PC-9 (cell line): ENCODE measurements around the gene CPNE4.

ENCODE experiments used
- CTCF ChIP-seq: fragments of 200-600 bp; sonication (generic); conservative IDR thresholded peaks from 2 replicates; pipeline ENCODE4 v1.6.1; 2017; ENCODE audit warnings: mixed run types, antibody characterized with exemption, mild to moderate bottlenecking, moderate library complexity
- EZH2 ChIP-seq: fragments of 200-600 bp; sonication (generic); IDR thresholded peaks from 2 replicates; pipeline ENCODE4 v1.8.0; 2017; ENCODE audit warnings: antibody characterized with exemption, low read depth

DNA sequence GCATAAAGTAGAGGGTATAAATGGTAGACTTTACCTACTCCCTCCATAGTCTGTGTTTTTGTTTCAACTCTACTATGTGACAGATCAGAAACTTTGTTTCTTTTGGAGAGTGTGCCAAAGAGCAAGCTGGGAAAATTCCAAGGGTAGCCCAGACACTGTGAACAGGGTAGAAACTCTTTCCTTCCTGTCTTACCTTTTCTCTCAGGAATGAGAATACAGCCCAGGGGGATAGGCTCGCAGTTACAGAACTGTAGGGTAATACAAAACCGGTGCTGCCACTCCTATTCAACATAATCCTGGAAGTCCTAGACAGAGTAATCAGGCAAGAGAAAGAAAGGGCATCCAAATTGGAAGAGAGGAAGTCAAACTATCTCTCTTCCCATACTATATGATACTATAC lies 256.3 kb downstream of the CPNE4 start:
- TF ChIP-seq CTCF (no peak), EZH2 (no peak)
